SK-N-SH treated with all-trans-retinoic acid at 6 μM for 48 hours (cell line): ENCODE data around the gene GZMM.

Experiments used
- ATAC-seq: fragments of 200-7000 bp; cut with Tn5 transposase; 3 replicates; pipeline ENCODE4 v1.9.1; 2020; ENCODE audit warnings: mild to moderate bottlenecking, moderate library complexity
- BACH2 ChIP-seq: fragments of 250-450 bp; sonication (Bioruptor Pico); IDR thresholded peaks from 2 replicates; pipeline ENCODE4 v1.9.0; 2021; ENCODE audit warnings: mild to moderate bottlenecking, borderline replicate concordance
- CREB5 ChIP-seq: fragments of 250-450 bp; sonication (Bioruptor Pico); IDR thresholded peaks from 2 replicates; pipeline ENCODE4 v1.5.1; 2020; ENCODE audit warnings: low read depth, mild to moderate bottlenecking, moderate library complexity
- CSDC2 ChIP-seq: fragments of 250-450 bp; sonication (Bioruptor Pico); IDR thresholded peaks from 2 replicates; pipeline ENCODE4 v1.5.0; 2020; ENCODE audit warnings: mild to moderate bottlenecking, moderate library complexity
- ESRRG ChIP-seq: fragments of 250-450 bp; sonication (Bioruptor Pico); IDR thresholded peaks from 2 replicates; pipeline ENCODE4 v1.6.1; 2021; ENCODE audit warnings: mild to moderate bottlenecking
- GLIS3 ChIP-seq: fragments of 250-450 bp; sonication (Bioruptor Pico); IDR thresholded peaks from 2 replicates; pipeline ENCODE4 v1.5.0; 2020; ENCODE audit warnings: mild to moderate bottlenecking, moderate library complexity
- ISL1 ChIP-seq: fragments of 250-450 bp; sonication (Bioruptor Pico); IDR thresholded peaks from 2 replicates; pipeline ENCODE4 v2.1.2; 2022; ENCODE audit warnings: mild to moderate bottlenecking, moderate library complexity
- OSR1 ChIP-seq: fragments of 250-450 bp; sonication (Bioruptor Pico); IDR thresholded peaks from 2 replicates; pipeline ENCODE4 v1.8.0; 2022; ENCODE audit warnings: moderate library complexity, mild to moderate bottlenecking, inconsistent platforms
- RARB ChIP-seq: fragments of 250-450 bp; sonication (Bioruptor Pico); IDR thresholded peaks from 2 replicates; pipeline ENCODE4 v1.8.0; 2021; ENCODE audit warnings: mild to moderate bottlenecking, moderate library complexity
- SNAI2 ChIP-seq: fragments of 250-450 bp; sonication (Bioruptor Pico); IDR thresholded peaks from 2 replicates; pipeline ENCODE4 v1.5.0; 2020; ENCODE audit warnings: mild to moderate bottlenecking, moderate library complexity
- TOX ChIP-seq: fragments of 250-450 bp; sonication (Bioruptor Pico); IDR thresholded peaks from 2 replicates; pipeline ENCODE4 v1.8.0; 2021; ENCODE audit warnings: mild to moderate bottlenecking, moderate library complexity, borderline replicate concordance
- ZC3H10 ChIP-seq: fragments of 250-450 bp; sonication (Bioruptor Pico); IDR thresholded peaks from 2 replicates; pipeline ENCODE4 v1.5.1; 2021; ENCODE audit warnings: mild to moderate bottlenecking, moderate library complexity
- ZFP3 ChIP-seq: fragments of 250-450 bp; sonication (Bioruptor Pico); IDR thresholded peaks from 2 replicates; pipeline ENCODE4 v1.5.0; 2020; ENCODE audit warnings: mild to moderate bottlenecking, moderate library complexity
- ZFP30 ChIP-seq: fragments of 450-650 bp; formaldehyde crosslinking; IDR thresholded peaks from 2 replicates; pipeline ENCODE4 v1.5.0; 2022; ENCODE audit warnings: mild to moderate bottlenecking, moderate library complexity
- ZNF565 ChIP-seq: fragments of 450-650 bp; formaldehyde crosslinking; conservative IDR thresholded peaks from 2 replicates; pipeline ENCODE4 v1.5.0; 2020; ENCODE audit warnings: low read depth, mild to moderate bottlenecking, moderate library complexity
- ZNF70 ChIP-seq: fragments of 450-650 bp; formaldehyde crosslinking; IDR thresholded peaks from 2 replicates; pipeline ENCODE4 v1.5.0; 2020; ENCODE audit warnings: mild to moderate bottlenecking, moderate library complexity
- ZNF8 ChIP-seq: fragments of 450-650 bp; formaldehyde crosslinking; IDR thresholded peaks from 2 replicates; pipeline ENCODE4 v1.5.0; 2020; ENCODE audit warnings: mild to moderate bottlenecking, moderate library complexity
- TF ChIP-seq, protein P1 (sequence below): fragments of 250-450 bp; sonication (Bioruptor Pico); IDR thresholded peaks from 2 replicates; pipeline ENCODE4 v1.5.0; 2020; ENCODE audit warnings: mild to moderate bottlenecking, moderate library complexity
- TF ChIP-seq, protein P2 (sequence below): fragments of 250-450 bp; sonication (Bioruptor Pico); IDR thresholded peaks from 2 replicates; pipeline ENCODE4 v1.8.0; 2021; ENCODE audit warnings: low read depth, mild to moderate bottlenecking, moderate library complexity, borderline replicate concordance

Gene GZMM

GRCh38 chr19:556611-557382 is 12.9 kb downstream of the GZMM start (continued):
- TF ChIP-seq, protein P1, sequence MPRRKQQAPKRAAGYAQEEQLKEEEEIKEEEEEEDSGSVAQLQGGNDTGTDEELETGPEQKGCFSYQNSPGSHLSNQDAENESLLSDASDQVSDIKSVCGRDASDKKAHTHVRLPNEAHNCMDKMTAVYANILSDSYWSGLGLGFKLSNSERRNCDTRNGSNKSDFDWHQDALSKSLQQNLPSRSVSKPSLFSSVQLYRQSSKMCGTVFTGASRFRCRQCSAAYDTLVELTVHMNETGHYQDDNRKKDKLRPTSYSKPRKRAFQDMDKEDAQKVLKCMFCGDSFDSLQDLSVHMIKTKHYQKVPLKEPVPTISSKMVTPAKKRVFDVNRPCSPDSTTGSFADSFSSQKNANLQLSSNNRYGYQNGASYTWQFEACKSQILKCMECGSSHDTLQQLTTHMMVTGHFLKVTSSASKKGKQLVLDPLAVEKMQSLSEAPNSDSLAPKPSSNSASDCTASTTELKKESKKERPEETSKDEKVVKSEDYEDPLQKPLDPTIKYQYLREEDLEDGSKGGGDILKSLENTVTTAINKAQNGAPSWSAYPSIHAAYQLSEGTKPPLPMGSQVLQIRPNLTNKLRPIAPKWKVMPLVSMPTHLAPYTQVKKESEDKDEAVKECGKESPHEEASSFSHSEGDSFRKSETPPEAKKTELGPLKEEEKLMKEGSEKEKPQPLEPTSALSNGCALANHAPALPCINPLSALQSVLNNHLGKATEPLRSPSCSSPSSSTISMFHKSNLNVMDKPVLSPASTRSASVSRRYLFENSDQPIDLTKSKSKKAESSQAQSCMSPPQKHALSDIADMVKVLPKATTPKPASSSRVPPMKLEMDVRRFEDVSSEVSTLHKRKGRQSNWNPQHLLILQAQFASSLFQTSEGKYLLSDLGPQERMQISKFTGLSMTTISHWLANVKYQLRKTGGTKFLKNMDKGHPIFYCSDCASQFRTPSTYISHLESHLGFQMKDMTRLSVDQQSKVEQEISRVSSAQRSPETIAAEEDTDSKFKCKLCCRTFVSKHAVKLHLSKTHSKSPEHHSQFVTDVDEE (CRISPR knock-in tag): no peak
- TF ChIP-seq CSDC2 (CRISPR knock-in tag) (no peak), GLIS3 (CRISPR knock-in tag) (no peak), BACH2 (no peak), ZFP3 (CRISPR knock-in tag) (no peak), ZFP30 (CRISPR knock-in tag) (no peak)

DNA sequence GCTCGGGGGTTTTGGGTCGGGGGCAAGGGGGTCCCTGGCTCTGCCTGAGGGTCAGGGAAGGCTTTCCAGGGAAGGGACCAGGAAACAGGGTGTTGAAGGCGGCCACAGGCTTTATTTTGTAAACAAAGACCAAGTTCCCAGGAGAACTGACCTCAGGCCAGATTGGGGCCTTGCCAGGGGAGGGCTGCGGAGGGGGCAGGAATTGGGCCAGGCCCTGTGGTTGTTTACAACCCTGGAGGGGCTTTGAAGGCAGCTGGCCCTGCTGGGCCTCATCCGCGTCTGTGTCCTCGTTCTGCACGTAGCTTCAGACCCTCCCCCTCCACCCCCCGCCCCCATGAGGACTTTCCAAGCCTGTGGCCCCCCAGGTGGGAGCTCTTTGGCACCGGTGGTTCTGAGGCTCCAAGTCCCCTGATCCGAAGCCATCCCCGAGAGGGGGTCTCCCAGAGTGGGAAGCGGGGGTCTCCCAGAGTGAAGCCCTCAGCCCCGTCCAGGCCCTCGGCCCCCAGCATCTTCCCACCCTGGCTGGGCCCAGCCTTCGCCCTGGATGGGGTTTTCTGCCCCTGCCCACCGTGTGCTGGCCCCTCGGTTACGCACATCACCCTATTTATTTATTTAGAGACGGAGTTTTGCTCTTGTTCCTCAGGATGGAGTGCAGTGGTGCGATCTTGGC is 15.1 kb downstream of the GZMM start:
- TF ChIP-seq ZC3H10 (CRISPR knock-in tag) (no peak), ISL1 (CRISPR knock-in tag) (no peak), CREB5 (CRISPR knock-in tag) (no peak), OSR1 (CRISPR knock-in tag) (no peak), ZNF70 (CRISPR knock-in tag) (no peak), ESRRG (CRISPR knock-in tag) (no peak), ZNF565 (CRISPR knock-in tag) (no peak)
- TF ChIP-seq, protein P1 (CRISPR knock-in tag): no peak

DNA sequence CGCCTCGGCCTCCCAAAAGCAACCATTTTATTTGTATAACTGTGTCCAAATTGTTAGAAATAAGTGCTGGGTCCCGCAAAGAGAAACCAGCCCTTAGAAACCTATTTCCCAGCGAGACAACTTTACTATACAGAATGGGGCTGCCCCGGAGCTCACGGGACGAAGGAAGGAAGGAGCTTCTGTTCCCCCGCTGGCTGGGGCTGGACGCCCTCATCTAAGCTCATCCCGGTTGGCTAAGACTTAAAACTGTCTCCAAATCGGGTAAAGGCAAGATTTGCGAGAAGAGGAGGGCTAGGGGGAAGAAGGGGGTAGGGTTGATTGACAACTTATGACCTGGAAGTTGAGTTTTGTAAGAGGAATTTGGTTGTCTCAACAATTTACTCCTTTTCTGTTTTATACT is 16.3 kb downstream of the GZMM start:
- TF ChIP-seq ESRRG (CRISPR knock-in tag) (no peak), ISL1 (CRISPR knock-in tag) (no peak), TOX (CRISPR knock-in tag) (no peak), GLIS3 (CRISPR knock-in tag) (no peak), BACH2 (no peak), SNAI2 (CRISPR knock-in tag) (no peak), OSR1 (CRISPR knock-in tag) (no peak), ZNF70 (CRISPR knock-in tag) (no peak), ZFP30 (CRISPR knock-in tag) (no peak), RARB (no peak), ZC3H10 (CRISPR knock-in tag) (no peak), CREB5 (CRISPR knock-in tag) (no peak), ZNF8 (no peak)
- TF ChIP-seq, protein P2, sequence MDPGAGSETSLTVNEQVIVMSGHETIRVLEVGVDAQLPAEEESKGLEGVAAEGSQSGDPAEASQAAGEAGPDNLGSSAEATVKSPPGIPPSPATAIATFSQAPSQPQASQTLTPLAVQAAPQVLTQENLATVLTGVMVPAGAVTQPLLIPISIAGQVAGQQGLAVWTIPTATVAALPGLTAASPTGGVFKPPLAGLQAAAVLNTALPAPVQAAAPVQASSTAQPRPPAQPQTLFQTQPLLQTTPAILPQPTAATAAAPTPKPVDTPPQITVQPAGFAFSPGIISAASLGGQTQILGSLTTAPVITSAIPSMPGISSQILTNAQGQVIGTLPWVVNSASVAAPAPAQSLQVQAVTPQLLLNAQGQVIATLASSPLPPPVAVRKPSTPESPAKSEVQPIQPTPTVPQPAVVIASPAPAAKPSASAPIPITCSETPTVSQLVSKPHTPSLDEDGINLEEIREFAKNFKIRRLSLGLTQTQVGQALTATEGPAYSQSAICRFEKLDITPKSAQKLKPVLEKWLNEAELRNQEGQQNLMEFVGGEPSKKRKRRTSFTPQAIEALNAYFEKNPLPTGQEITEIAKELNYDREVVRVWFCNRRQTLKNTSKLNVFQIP: no peak
- TF ChIP-seq, protein P1 (CRISPR knock-in tag): no peak
- no peak for ATAC-seq

More for the DNA sequence above, 15.1 kb downstream of the GZMM start:
- ATAC-seq: no peak
